Lower lobe of right lung (tissue), 2 donors: ENCODE measurements around the gene AGAP4. TPM values are rescaled to one million over a fixed set of nuclear protein-coding genes. Genes with fewer than 3 reads are reported as not detected.
"Not testable (repeated sequence)": the region's sequence is repeated elsewhere in the genome, so short reads cannot be mapped to it uniquely, and the experiment has no call there.

Experiments
- ATAC-seq, 2 donors: fragments of 200-7000 bp; cut with Tn5 transposase; one replicate each; pipeline ENCODE4 v1.9.1; 2020 to 2022; ENCODE audit warnings: mild to moderate bottlenecking in 2 of 2, moderate library complexity in 2 of 2
- DNase-seq: peaks from one replicate; pipeline ENCODE4 v3.0.0-alpha.2; 2020
- H3K27ac ChIP-seq: fragments of 200-600 bp; one replicate; pipeline ENCODE4 v1.8.0; 2022
- H3K27me3 ChIP-seq: fragments of 200-600 bp; one replicate; pipeline ENCODE4 v1.8.0; 2022; ENCODE audit warnings: low read depth
- H3K36me3 ChIP-seq: fragments of 200-600 bp; one replicate; pipeline ENCODE4 v1.8.0; 2022; ENCODE audit warnings: mild to moderate bottlenecking
- H3K4me1 ChIP-seq: fragments of 200-600 bp; one replicate; pipeline ENCODE4 v1.8.0; 2022
- H3K4me3 ChIP-seq: fragments of 200-600 bp; one replicate; pipeline ENCODE4 v1.8.0; 2022; ENCODE audit warnings: mild to moderate bottlenecking
- H3K9me3 ChIP-seq: fragments of 200-600 bp; one replicate; pipeline ENCODE4 v1.8.0; 2022
- intact Hi-C: fragments of 100-400 bp; cut with DNase I; formaldehyde crosslinking; loops from one replicate; pipeline ENCODE4 v1.11.0; 2022
- total RNA-seq: library from RNA; stranded (reverse); fragmentation: NEBNext Ultra II Directional; extraction: Animal tissue kit (Norgen Biotek cat#: 25700); gene quantifications from one replicate; pipeline ENCODE4 v1.2.1, GENCODE V29; 2021
- TF ChIP-seq, protein P1 (sequence below): fragments of 200-600 bp; IDR thresholded peaks from one replicate; pipeline ENCODE4 v1.8.0; 2022; ENCODE audit warnings: antibody characterized with exemption, mild to moderate bottlenecking
- donor health status: DM: no; HTN: yes; CAD: no; lungs with severe emphysema.

AGAP4 gene
- total RNA-seq, 1 donor from 2014 or later: 16.3 TPM

DNA sequence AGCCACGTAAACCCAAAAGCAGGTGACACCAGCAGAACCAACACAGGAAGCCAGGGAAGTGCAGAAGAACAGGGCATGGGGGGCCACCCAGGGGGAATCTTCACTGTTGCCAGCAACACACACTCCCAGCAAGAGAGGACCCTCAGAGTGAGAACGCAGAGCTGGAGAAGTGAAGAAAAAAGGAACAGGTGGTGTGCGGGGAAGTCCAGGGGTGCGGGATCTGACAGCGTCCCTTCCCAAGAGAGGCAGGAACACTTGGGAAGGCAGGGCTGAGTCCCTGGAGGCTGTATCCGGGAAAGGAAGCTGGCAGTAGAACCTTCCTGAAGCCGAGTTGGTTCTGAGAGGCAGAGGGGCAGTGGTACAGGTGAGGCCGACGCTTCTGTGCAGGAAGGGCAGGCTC is 27.7 kb downstream of the AGAP4 start:
- no peaks in the 10 kb centered on the region for H3K36me3 ChIP-seq
- intact Hi-C loops: no loop called here
- no peak overlapping the region for H3K27ac ChIP-seq
- no peaks in the 10 kb centered on the region for H3K9me3 ChIP-seq
- H3K27me3 ChIP-seq: no peaks in the 10 kb centered on the region
- H3K4me3 ChIP-seq: no peak overlapping the region
- H3K4me1 ChIP-seq: no peaks in the 10 kb centered on the region
- DNase-seq (no peak), ATAC-seq (no peak)
- TF ChIP-seq, protein P1, sequence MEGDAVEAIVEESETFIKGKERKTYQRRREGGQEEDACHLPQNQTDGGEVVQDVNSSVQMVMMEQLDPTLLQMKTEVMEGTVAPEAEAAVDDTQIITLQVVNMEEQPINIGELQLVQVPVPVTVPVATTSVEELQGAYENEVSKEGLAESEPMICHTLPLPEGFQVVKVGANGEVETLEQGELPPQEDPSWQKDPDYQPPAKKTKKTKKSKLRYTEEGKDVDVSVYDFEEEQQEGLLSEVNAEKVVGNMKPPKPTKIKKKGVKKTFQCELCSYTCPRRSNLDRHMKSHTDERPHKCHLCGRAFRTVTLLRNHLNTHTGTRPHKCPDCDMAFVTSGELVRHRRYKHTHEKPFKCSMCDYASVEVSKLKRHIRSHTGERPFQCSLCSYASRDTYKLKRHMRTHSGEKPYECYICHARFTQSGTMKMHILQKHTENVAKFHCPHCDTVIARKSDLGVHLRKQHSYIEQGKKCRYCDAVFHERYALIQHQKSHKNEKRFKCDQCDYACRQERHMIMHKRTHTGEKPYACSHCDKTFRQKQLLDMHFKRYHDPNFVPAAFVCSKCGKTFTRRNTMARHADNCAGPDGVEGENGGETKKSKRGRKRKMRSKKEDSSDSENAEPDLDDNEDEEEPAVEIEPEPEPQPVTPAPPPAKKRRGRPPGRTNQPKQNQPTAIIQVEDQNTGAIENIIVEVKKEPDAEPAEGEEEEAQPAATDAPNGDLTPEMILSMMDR: no peak

DNA sequence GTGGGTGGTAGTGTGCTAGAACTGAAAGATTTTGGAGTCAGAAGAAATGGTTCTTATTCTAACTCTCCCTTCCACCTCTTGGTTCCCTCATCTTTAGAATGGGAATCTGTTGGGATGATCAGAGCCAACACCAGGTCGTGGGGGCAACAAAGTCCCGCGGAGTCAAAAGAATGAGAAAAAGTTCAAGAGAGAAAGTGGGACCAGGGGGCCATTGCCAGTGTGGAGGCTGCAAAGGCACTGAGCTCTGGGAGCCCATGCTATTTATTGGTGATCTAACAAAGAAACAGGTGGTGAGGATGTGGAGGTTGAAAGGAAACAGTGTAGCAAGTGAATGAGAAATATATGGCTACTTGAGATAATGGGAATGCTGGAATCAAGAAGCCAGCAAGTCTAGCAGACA is 29.4 kb downstream of the AGAP4 start:
- Histone ChIP-seq H3K9me3 (no peaks in the 10 kb centered on the region), H3K4me3 (no peak overlapping the region), H3K36me3 (no peaks in the 10 kb centered on the region), H3K27me3 (no peaks in the 10 kb centered on the region), H3K4me1 (no peaks in the 10 kb centered on the region), H3K27ac (no peak overlapping the region)
- TF ChIP-seq, protein P1: no peak
- intact Hi-C loops: no loop called here
- DNase-seq (no peak), ATAC-seq (no peak)

DNA sequence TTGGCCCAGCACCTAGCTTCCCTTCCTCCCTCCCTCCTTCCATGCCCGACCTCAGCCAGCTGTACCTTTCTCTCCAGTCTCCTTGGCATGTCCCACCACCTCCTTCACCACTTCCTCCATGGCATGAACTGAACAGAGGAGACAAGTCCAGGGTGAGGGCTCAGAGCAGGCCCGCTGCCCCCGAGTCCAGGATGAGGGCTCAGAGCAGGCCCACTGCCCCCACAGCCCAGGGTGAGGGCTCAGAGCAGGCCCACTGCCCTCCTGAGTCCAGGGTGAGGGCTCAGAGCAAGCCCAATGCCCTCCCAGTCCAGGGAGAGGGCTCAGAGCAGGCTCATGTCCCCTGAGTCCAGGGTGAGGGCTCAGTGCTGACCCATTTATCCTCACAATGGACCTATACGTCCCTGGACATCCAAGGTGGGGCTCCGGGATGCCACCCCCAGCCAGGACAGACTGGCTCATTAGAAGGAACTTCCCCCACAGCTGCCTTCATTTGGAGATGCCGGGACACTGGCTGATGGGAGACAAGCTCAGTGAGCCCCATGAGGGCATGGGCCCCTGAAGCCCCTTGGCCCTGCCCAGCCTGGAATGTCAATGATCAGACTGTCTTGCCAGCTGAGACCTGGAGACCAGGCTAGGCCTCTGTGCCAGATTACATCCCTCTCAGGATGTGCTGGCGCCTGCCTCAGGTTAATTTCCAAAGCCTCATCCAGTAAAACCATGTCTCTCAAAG is 30.0 kb downstream of the AGAP4 start:
- TF ChIP-seq, protein P1: no peak
- no peaks in the 10 kb centered on the region for H3K9me3 ChIP-seq
- H3K27ac ChIP-seq: no peak overlapping the region
- DNase-seq (no peak), ATAC-seq (no peak)
- H3K4me3 ChIP-seq: no peak overlapping the region
- H3K36me3 ChIP-seq: no peaks in the 10 kb centered on the region
- no peaks in the 10 kb centered on the region for H3K4me1 ChIP-seq
- H3K27me3 ChIP-seq: no peaks in the 10 kb centered on the region
- intact Hi-C loops: no loop called here

DNA sequence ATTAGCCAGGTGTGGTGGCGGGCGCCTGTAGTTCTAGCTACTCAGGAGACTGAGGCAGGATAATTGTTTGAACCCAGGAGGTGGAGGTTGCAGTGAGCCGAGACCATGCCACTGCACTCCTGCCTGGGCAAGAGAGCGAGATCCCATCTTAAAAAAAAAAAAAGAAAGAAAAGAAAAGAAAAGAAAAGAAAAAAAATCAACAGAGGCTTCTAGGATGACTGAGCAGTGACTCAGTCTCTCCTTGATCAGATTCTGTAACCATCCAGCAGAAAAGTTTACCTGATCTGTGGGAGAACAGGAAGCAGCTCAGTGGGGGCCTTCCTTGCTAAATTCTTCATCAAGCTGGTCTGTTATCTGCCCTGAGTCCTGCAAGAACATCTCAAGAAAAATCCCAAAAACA is 33.2 kb downstream of the AGAP4 start:
- H3K27ac ChIP-seq, intact Hi-C loops, H3K4me1 ChIP-seq, H3K27me3 ChIP-seq, DNase-seq, ATAC-seq, H3K4me3 ChIP-seq, H3K9me3 ChIP-seq, H3K36me3 ChIP-seq: not testable (repeated sequence)

DNA sequence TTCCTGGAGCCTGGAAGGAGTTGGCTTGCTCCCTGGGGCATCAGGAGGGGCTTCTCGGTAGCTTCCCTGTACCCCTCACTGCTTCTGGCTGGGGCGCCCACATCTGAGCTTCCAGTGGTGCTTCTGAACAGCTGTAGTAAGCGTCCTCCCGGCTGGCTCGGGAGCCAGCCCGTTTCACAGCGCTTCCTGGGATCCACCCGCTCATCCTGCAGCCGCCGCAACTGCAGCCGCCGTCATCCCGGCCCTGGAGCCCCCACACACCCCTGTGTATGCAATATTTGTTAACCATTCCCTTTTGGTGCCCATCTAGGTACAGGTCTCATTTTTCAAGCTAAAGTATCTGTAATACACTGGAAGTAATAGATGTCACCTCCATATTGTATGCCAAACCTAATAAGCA is 34.3 kb downstream of the AGAP4 start:
- H3K27ac ChIP-seq, ATAC-seq, H3K9me3 ChIP-seq, H3K36me3 ChIP-seq, H3K4me3 ChIP-seq, intact Hi-C loops, H3K4me1 ChIP-seq, H3K27me3 ChIP-seq, DNase-seq: not testable (repeated sequence)

DNA sequence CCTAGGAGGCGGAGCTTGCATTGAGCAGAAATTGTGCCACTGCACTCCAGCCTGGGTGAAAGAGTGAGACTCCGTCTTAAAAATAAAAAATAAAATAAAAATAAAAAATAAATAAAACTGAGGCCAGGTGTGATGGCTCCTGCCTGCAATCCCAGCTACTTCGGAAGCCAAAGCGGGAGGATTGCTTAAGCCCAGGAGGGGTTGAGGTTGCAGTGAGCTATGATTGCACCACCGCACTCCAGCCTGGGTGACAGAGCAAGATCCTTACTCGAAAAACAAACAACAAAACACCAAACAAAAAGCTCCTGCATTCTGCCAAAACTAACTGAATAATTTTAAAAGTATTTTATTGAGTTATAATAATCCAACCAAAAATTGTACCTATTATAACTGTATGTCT is 36.2 kb downstream of the AGAP4 start:
- H3K27me3 ChIP-seq: no peaks in the 10 kb centered on the region
- H3K36me3 ChIP-seq: no peaks in the 10 kb centered on the region
- H3K9me3 ChIP-seq: no peaks in the 10 kb centered on the region
- TF ChIP-seq, protein P1: no peak
- H3K4me1 ChIP-seq: no peaks in the 10 kb centered on the region
- ATAC-seq: no peak
- no peak for DNase-seq
- H3K4me3 ChIP-seq: no peak overlapping the region
- H3K27ac ChIP-seq: no peak overlapping the region
- intact Hi-C loops: no loop called here
